Activated naive CD4-positive, alpha-beta T cell treated with anti-CD3 and anti-CD28 coated beads for 36 hours (primary cell): Measurements from ENCODE around the gene ITGA11. TPM values are rescaled to one million over a fixed set of nuclear protein-coding genes. Genes with fewer than 3 reads are reported as not detected.

Experiments
- CTCF ChIA-PET: fragments of 350-600 bp; sonication (Branson Sonifier 250); formaldehyde crosslinking; loops from one replicate; lab custom pipeline; 2021; ENCODE audit warnings: antibody characterized with exemption; lab: Charles Lee
- DNase-seq: peaks from one replicate; pipeline ENCODE4 v3.0.0-alpha.2; 2020
- H3K27ac Mint-ChIP-seq: one replicate; pipeline ENCODE4 v1.8.0; 2021; ENCODE audit warnings: mild to moderate bottlenecking, mixed read lengths
- H3K27me3 Mint-ChIP-seq: one replicate; pipeline ENCODE4 v1.8.0; 2021; ENCODE audit warnings: low read depth, mixed read lengths
- H3K36me3 Mint-ChIP-seq: one replicate; pipeline ENCODE4 v1.8.0; 2021; ENCODE audit warnings: low read depth, mixed read lengths
- H3K4me1 Mint-ChIP-seq: one replicate; pipeline ENCODE4 v1.8.0; 2021; ENCODE audit warnings: low read depth, mixed read lengths
- H3K4me3 Mint-ChIP-seq: one replicate; pipeline ENCODE4 v1.8.0; 2021; ENCODE audit warnings: mild to moderate bottlenecking, moderate library complexity, mixed read lengths
- H3K9me3 Mint-ChIP-seq: one replicate; pipeline ENCODE4 v1.8.0; 2021; ENCODE audit warnings: mixed read lengths
- intact Hi-C: fragments of 100-400 bp; cut with micrococcal nuclease; formaldehyde crosslinking; loops from one replicate; pipeline ENCODE4 v1.15.1; 2023
- total RNA-seq, 2 experiments: library from RNA; stranded (reverse); gene quantifications; one replicate each; pipeline ENCODE4 v1.2.3, GENCODE V29; 2021

The ITGA11 gene
- total RNA-seq, 2 experiments from 2014 or later, result 0.02 to 0.12 TPM

DNA sequence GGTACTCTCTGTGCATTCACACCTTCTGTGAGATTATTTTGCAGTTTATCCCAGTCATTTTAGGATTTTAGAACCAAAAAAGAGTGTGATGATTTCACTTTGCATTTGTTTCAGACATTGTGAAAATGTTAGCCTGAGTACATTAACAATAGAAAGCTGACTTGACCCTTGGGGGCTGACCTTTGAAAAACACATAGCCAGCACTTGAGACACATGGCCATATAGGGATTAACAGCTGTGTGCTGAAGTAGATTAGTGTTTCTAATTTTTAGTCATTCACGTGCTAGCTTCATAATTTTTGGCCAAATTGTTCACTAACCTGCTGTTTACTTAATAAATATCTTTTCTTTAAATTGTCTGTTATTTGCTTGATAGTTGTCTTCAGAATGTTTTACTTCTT lies 151.0 kb downstream of the ITGA11 start:
- Mint-ChIP-seq H3K9me3 (no peaks in the 10 kb centered on the region), H3K27me3 (no peaks in the 10 kb centered on the region), H3K27ac (no peak overlapping the region), H3K36me3 (peaks cover 18% of the 10 kb centered on the region), H3K4me1 (peaks cover 65% of the 10 kb centered on the region), H3K4me3 (no peak overlapping the region)
- intact Hi-C loops, result no loop called here
- no peak for DNase-seq
- CTCF ChIA-PET, result interaction anchor here (1.1 to 3.8 kb wide), 6 partner anchors 11 to 51 kb away, joined by 4 to 22 read pairs (median 5); partner anchors contain the start of gene CLN6

DNA sequence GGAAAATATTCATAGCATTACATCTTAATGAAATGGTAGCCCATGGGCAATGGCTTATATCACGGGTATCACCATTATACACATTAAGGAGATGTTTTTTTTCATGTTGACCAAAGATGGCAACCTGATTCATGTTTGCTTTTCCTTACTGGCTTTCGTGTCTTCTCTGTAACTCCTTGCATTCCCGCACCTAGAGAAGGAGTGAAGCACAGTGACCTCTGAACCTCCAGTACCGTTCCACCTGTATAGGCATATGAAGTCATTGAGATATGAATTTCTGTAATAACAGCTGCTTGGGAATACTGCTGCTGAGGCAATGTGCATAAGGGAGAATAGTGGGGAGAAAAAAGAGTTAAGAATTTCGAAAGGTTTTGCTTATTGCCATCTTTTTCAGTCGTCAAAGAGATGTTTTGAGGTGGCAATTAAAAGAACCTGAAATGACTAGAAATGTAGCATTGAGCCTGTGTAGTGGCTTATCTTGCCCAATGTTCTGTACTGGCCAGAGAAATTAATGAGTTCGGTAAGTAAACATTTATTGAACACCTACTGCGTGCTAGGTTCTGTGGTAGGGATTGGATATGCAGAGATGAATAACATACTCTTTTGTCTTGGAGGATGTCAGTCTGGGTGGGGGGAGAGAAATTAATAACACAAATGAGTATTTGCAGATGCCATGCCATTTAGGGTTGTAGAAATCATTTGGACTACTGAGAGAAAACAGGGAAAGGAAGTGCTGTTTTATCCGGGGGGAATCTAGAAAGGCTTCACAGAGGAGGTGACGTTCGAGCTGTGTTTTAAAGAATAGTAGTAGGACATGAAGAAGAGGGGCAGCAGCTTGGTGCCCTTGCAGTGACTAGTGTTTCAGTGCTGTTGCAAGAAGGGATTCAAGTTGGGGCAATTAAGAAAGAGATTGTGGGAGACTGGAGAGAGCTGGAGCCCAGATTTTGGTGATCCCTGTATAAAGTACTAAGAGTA lies 151.9 kb downstream of the ITGA11 start:
- no peaks in the 10 kb centered on the region for H3K9me3 Mint-ChIP-seq
- CTCF ChIA-PET, result interaction anchor here (1.1 to 3.8 kb wide), 6 partner anchors 12 to 50 kb away, joined by 4 to 22 read pairs (median 5); partner anchors contain the start of gene CLN6
- peaks cover 15% of the 10 kb centered on the region for H3K36me3 Mint-ChIP-seq
- no peak for DNase-seq
- H3K27ac Mint-ChIP-seq, result no peak overlapping the region
- intact Hi-C loops, result loop anchor here (5.0 kb wide), 1 partner anchor 738 kb away; the partner anchor contains the start of gene MAP2K5
- H3K4me3 Mint-ChIP-seq, result peak overlapping the region; percentile 97
- no peaks in the 10 kb centered on the region for H3K27me3 Mint-ChIP-seq
- H3K4me1 Mint-ChIP-seq, result peaks cover 55% of the 10 kb centered on the region

DNA sequence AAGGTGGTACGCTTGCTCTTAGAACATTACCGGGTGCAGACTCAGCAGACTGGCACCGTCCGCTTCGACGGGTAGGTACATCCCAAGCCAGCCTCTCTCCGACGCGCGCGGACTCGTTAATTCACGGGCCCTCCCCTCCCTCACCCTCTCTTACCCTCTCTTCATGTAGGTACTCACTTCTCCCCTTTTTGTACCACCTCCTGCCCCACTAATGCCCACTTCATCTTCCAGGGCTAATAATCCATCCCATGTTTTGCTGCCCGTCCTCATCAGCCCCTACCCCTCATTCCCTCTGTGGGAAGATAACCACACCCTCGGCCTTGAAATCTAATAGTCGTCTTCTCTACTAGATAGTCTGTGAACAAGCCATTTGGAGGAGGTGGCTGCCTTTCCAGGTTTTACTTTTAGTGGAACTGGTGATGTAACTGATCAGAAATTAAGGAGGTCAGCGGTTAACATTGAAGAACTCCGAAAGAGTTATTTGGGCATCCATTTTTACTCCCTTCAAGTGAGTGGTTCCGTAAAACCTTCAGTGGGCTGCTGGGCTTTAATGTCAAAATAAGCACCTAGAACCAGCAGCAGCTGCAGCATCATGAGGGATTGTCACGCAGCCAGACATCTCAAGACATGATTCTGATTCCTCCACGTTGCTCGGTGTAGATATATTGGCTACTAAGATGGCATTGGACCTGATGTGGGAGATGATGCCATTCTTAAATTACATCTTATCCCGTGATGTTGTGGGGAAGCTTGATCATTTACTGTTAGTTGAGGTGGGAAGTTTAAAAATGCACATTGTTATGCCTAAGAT lies 153.2 kb downstream of the ITGA11 start:
- Mint-ChIP-seq H3K4me1 (peaks cover 48% of the 10 kb centered on the region), H3K4me3 (peak overlapping the region; percentile 97), H3K27ac (peak overlapping the region; percentile 97), H3K27me3 (no peaks in the 10 kb centered on the region), H3K9me3 (no peaks in the 10 kb centered on the region), H3K36me3 (peaks cover 9% of the 10 kb centered on the region)
- DNase-seq, result peak; percentile 14
- CTCF ChIA-PET, result interaction anchor here (1.1 to 3.8 kb wide), 2 partner anchors 13 to 26 kb away, joined by 4 to 22 read pairs; no protein-coding TSS in a partner anchor
- intact Hi-C loops, result loop anchor here (1.0 to 5.0 kb wide), 3 partner anchors 48 to 736 kb away; partner anchors contain the start of genes MAP2K5 and RNU6-1

DNA sequence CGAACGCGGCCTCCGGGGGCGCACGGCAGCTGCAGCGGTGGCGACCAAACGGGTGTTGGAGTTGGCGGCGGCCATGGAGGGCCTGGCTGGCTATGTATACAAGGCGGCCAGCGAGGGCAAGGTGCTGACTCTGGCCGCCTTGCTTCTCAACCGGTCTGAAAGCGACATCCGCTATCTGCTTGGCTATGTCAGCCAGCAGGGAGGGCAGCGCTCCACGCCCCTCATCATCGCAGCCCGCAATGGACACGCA lies 153.7 kb downstream of the ITGA11 start:
- Mint-ChIP-seq H3K4me3 (peak overlapping the region; percentile 97), H3K27ac (peak overlapping the region; percentile 97), H3K27me3 (no peaks in the 10 kb centered on the region), H3K4me1 (peaks cover 46% of the 10 kb centered on the region), H3K36me3 (peaks cover 9% of the 10 kb centered on the region), H3K9me3 (no peaks in the 10 kb centered on the region)
- CTCF ChIA-PET, result interaction anchor here (1.1 to 2.2 kb wide), 2 partner anchors 26 to 28 kb away, joined by 4 to 8 read pairs; no protein-coding TSS in a partner anchor
- intact Hi-C loops, result loop anchor here (1.0 to 5.0 kb wide), 3 partner anchors 48 to 736 kb away; partner anchors contain the start of genes MAP2K5 and RNU6-1
- peak; percentile 75 for DNase-seq

DNA sequence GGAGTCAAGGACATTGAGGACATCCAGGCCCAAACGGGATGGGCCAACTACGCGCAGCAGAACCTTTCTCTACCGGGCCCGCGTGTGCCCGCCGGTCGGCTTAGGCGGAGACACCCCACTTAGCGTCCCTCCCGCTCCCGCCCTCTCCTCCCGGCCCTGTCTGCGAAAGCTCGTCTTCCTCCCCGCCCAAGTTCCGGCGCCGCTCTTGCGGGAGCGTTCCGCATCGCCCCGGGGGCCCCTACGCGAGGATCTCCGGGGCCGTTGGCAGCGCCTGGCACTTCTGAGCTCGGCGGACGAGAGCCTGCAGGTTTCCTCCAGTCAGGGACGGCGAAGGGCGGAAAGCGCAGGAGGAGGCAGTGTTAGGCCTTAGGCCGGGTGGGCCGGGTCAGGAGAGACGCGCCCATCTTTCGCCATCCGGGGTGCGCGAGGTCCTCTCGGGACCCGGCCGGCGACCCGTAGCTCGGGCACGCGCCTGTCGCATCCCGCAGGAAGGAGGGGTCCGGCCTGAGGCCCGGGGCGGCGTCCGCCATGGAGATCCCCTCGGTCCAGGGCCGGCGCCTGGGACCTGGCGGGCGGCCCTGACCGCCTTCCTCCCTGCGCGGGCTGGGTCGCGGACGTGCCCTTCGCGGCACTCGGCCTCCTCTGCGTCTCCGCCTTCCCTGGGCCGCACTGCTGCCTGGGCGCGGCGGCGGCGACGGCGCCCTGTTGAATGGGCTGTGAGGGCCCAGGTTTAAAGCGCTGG lies 154.2 kb downstream of the ITGA11 start, which contains the start of gene FEM1B:
Gene FEM1B, plus strand, starts transcription at position 143 of the 742 bp plus-strand sequence. CDS start 673 bp downstream, outside the sequence.
- DNase-seq, result peak; percentile 89
- Mint-ChIP-seq H3K4me3 (peak within 1 kb of the TSS; percentile 97), H3K4me1 (peaks cover 46% of the 10 kb centered on the region), H3K9me3 (no peaks in the 10 kb centered on the region), H3K27ac (peak within 1 kb of the TSS; percentile 97), H3K36me3 (peaks cover 9% of the 10 kb centered on the region), H3K27me3 (no peaks in the 10 kb centered on the region)
- CTCF ChIA-PET, result interaction anchor here (0.7 to 2.2 kb wide), 5 partner anchors 16 to 105 kb away, joined by 3 to 8 read pairs (median 4); no protein-coding TSS in a partner anchor
- intact Hi-C loops, result loop anchor here (1.0 to 5.0 kb wide), 8 partner anchors 15 to 735 kb away; partner anchors contain the start of genes ANP32A, MAP2K5, PIAS1 and RNU6-1

DNA sequence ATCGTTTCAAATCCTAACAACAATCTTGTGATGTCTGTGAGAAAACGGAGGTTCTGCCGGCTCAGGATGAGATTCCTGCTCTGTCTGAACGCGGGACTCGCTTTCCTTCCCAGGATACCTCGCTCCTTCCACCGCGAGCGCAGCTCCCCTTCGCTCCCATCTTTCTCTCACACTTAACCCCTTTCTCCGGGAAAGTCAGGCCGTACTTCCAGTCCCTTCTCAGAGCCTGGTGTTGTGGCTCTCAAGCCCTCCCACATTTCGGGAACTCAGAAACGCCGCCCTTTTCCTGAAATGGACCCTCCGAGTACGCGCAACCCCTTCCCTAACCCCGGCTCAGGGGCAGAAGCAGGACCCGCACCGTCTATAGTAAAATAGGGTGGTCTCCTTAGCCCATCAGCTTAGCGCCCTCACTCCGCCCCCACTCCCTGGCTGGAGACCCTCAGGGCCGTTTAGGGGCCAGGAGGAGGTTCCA lies 154.8 kb downstream of the ITGA11 start:
- peak; percentile 34 for DNase-seq
- Mint-ChIP-seq H3K9me3 (no peaks in the 10 kb centered on the region), H3K27me3 (no peaks in the 10 kb centered on the region), H3K4me3 (peak overlapping the region; percentile 97), H3K27ac (peak overlapping the region; percentile 97), H3K36me3 (peaks cover 9% of the 10 kb centered on the region), H3K4me1 (peaks cover 42% of the 10 kb centered on the region)
- intact Hi-C loops, result loop anchor here (1.0 to 5.0 kb wide), 6 partner anchors 16 to 735 kb away; partner anchors contain the start of genes ANP32A, MAP2K5 and PIAS1
- CTCF ChIA-PET, result interaction anchor here (0.7 to 2.2 kb wide), 5 partner anchors 15 to 105 kb away, joined by 3 to 8 read pairs (median 4); no protein-coding TSS in a partner anchor

DNA sequence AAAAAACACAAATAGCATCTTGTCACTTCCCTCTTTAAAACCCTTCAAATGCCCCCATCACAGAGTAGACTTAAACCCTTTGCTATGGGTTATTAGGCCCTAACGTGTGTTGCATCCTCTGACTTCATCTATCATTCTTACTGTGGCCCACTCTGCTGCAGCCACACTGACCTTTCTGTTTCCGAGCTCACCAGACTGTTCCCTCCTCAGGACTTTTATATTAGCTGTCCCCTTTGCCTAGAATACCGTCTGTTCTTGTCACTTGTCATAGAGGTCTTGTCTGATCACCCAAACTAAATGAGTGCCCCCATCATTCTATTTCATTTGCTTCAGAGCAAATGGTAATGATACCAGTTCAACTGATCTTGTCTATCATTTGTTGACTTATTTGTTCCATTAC lies 155.3 kb downstream of the ITGA11 start:
- CTCF ChIA-PET, result interaction anchor here (1.4 to 2.2 kb wide), 2 partner anchors 15 to 30 kb away, joined by 3 to 8 read pairs; no protein-coding TSS in a partner anchor
- intact Hi-C loops, result loop anchor here (1.0 to 5.0 kb wide), 6 partner anchors 16 to 734 kb away; partner anchors contain the start of genes ANP32A, MAP2K5 and PIAS1
- H3K27me3 Mint-ChIP-seq, result no peaks in the 10 kb centered on the region
- DNase-seq, result no peak
- H3K27ac Mint-ChIP-seq, result peak overlapping the region; percentile 97
- peak overlapping the region; percentile 97 for H3K4me3 Mint-ChIP-seq
- peaks cover 37% of the 10 kb centered on the region for H3K4me1 Mint-ChIP-seq
- H3K36me3 Mint-ChIP-seq, result peaks cover 9% of the 10 kb centered on the region
- no peaks in the 10 kb centered on the region for H3K9me3 Mint-ChIP-seq

DNA sequence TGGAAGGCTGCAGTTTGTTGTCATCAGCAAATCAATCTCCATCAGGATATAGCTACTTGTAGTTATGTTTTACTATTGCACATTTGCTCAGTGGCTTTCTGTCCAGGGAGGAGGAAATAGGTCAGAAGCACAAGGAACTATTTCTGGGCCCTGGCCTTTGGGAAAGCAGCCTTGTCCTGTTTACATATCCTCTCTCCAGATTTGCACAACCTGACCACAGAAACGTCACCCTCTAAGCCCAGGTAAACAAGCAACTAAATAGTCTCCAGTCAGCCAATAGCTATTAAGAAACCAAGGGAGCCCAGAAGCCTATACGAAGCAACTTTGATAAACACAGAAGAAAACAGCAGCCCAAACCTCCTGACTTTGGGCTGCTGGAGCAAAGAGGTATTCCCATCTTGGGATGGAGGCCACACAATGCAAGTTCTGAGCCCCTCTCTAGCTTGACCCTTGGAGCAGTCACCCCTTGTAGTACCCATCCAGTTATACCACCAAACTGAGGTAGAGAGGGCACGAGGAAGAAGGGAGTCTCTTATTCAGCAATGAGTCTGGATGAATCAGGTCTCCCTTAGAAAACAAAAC lies 156.7 kb downstream of the ITGA11 start:
- DNase-seq, result no peak
- intact Hi-C loops, result loop anchor here (5.0 kb wide), 1 partner anchor 733 kb away; the partner anchor contains the start of gene MAP2K5
- H3K36me3 Mint-ChIP-seq, result peaks cover 6% of the 10 kb centered on the region
- H3K27ac Mint-ChIP-seq, result no peak overlapping the region
- peaks cover 23% of the 10 kb centered on the region for H3K4me1 Mint-ChIP-seq
- no peak overlapping the region for H3K4me3 Mint-ChIP-seq
- H3K9me3 Mint-ChIP-seq, result no peaks in the 10 kb centered on the region
- CTCF ChIA-PET, result no interaction called here
- H3K27me3 Mint-ChIP-seq, result no peaks in the 10 kb centered on the region

DNA sequence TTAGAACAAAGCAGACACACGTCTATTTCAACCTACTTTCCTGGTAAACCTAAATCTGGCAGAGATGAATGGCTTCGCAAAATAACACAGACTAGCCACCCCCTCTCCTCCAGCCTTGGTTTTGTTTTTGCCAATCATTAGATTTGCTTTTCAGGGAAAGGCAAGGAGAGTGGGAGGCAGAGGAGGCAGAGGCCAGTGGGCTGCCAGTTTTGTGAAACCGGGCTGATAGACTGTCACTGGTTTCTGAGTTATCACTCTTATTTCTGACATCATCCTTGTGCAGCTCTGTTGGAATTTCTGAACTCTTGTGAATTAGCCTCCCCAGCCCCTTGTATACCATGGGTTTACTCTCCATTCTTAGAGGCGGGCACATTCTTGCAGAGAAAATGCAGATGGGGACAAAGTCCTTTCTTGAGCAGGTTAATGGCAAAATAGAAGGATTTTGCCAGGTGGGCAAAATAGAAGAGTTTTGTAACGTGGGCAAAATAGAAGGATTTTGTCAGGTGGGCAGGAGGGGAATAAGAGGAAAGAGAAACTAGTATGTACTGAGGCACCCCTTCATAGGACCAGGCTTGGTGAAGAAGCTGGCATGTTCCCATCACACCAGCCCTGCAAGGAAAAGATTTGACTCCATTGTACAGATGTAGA lies 157.6 kb downstream of the ITGA11 start:
- no peak overlapping the region for H3K27ac Mint-ChIP-seq
- CTCF ChIA-PET, result interaction anchor here (1.5 kb wide), 1 partner anchor 21 kb away, joined by 4 read pairs; no protein-coding TSS in a partner anchor
- H3K9me3 Mint-ChIP-seq, result no peaks in the 10 kb centered on the region
- no peaks in the 10 kb centered on the region for H3K27me3 Mint-ChIP-seq
- intact Hi-C loops, result no loop called here
- H3K36me3 Mint-ChIP-seq, result no peaks in the 10 kb centered on the region
- no peak for DNase-seq
- peaks cover 14% of the 10 kb centered on the region for H3K4me1 Mint-ChIP-seq
- no peak overlapping the region for H3K4me3 Mint-ChIP-seq

DNA sequence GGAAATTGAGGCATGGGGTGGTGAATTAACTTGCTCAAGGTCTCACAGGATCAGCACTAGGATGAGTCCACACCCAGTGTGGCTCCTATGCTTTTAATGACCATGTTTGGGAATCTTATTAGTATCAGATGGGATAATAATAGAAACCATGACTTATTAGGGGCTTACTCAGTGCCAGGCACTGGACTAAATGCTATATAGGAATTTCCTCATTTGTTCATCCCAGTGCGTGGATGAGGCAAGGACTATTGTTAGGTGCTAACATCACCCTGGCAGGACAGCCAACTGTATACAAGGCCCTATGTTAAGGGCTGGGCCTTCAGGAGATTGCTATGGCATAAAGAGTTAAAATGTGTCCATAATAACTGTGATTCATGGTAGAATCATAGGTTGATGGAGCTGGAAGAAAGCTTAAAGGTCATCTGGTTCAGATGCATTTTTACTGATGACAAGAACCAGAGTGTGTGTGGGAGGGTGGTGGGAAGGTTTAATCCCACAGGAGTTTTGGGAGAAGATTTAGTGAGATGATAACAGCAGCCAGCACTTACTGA lies 159.2 kb downstream of the ITGA11 start:
- Mint-ChIP-seq H3K9me3 (no peaks in the 10 kb centered on the region), H3K27me3 (no peaks in the 10 kb centered on the region), H3K27ac (no peak overlapping the region), H3K4me3 (no peak overlapping the region), H3K36me3 (no peaks in the 10 kb centered on the region), H3K4me1 (peaks cover 9% of the 10 kb centered on the region)
- intact Hi-C loops, result no loop called here
- DNase-seq, result no peak
- CTCF ChIA-PET, result interaction anchor here (1.5 kb wide), 1 partner anchor 20 kb away, joined by 4 read pairs; no protein-coding TSS in a partner anchor
